Measurements from ENCODE around the gene MLLT1.

The MLLT1 gene

DNA sequence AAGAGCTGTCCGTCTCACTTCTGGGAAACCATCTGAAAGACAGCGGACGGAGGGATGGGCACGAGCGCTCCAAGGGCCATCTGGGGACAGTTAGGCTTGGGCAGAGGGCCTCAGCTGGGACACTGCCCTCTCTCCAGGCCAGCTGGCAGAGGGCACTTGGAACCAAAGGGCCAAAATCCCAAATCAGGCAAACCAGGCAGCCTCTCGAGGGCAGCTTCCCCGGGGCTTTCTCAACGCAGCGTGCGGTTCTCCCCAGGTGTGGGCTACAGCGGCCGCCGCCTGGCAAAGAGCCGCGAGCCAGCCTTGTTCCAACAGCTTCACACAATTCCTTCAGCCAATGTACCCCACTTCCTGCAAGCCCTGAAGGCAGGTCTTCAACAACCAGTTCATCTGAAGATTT, 5.0 kb downstream of the MLLT1 start:
- DNase-seq = no peak

DNA sequence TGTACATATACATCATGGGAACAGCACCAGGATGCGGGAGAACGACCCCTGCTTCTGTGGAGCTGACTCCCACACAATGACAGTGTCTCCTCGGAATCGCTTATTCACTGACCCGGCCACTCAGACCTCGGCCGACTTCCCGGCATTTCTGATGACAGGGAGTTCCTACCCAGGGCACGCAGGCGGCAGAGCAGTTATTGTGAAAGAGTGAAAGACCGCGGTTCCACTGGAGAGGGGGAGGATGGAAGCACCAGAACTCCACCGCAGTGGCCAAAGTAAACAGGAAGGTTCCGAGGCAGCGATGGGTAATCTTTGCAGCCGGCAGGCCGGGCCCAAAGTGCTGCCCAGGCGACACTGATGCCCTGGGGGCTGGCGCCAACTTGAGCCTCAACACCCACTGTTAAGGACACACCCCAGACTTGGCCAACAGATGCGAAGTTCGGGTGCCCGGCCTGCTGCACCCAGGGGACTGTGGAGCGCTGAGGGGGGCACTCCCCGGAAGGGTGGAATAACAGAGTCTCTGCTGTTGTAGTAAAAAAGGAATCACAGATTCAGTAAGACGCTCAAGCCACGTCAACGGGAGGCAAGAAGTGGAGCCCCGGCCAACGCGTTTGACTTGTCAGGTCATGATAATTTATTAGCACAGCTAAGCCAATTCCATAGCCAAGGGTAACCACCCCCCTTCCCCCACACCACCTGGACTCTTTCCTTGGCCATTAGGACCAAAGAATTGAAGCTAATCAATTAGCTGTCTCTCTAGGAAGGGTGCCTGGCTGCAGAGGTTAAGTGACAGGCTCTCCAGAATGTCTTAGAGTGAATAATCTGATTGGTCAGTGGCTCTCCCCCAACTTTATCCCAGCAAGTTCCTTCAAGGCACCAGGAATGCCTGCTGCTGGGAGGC, 5.8 kb downstream of the MLLT1 start:
- DNase-seq = peak; percentile 82

DNA sequence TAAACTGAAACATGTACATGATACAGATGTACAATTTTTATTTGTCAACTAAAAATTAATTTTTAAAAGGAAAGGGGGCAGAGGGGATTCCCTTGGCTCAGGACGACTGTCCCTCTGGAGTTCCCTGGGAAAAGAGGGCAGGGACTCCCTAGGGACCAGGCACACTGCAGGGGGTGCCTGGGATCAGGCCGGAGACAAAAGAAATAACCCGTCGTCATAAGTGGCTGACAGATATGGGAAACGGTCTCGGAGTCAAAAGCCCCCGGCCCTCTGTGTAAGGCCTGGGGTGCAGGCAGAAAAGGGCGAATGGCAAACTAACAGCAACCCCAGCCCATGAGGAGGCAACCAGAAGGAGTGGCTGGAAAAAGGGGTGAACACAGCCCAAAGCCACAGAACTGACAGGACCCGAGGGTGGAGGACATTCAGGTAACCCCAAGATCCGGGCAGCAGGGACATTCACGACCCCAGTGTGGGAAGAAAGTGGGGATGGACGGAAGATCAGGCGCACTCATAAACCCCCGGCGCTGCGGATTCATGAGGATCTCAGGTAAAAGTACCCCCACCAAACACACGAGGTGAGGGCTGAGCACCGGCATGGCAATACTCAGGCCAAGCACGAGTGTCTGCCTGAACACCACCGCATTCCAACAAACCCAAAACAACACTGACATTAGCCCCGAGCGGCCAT, 6.7 kb downstream of the MLLT1 start:
- DNase-seq = no peak

DNA sequence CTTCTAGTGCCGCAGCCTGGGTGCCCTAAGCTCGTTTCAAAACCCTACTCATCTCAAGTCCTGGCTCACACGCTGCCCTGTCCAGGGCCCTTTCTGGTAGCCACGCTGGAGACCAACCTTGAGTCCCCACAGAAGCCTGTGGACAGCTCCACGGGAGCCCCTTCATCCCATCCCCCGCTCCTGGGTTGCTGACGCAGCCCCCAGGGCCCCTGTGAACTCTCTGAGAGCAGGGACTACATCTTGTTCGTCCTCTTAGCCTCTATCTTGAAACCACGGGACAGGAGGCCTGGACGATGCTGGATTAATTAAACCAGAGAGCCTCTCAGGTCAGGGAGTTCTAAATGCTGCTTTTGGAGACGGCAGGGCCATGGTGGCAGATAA, 7.4 kb downstream of the MLLT1 start:
- DNase-seq = no peak

DNA sequence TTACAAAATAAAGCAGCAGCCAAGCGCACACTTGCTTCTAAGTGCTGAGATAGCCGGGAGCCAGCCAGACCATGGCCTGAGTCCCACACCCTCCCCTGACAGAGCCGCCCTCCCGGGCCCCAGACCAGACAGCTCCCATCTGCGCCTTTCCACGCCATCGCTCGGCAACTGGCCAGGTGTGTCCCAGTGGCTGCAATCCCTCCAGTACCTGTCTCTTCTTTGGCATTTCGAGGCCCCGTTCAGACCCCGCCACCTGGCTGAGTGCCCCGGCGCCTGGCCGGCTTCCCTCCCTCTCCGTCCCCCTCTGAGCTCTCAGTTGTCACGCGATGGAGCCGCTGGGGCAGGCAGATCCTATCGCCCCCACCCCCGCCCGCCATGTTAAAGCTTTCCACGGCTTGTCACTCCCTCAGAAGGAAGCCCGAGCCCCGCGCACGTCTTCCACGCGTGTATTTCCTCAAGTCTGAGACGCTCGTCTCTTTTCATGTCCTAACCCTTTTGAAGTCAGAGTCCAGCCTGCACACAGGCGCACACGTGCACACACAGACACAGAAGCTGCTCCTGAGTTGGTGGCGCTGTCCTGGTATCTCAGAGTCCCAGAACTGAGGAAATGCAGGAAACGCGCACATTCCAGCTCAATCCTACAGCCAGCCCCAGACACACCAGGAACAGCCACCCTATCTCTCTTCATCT, 7.9 kb downstream of the MLLT1 start:
- no peak for DNase-seq

DNA sequence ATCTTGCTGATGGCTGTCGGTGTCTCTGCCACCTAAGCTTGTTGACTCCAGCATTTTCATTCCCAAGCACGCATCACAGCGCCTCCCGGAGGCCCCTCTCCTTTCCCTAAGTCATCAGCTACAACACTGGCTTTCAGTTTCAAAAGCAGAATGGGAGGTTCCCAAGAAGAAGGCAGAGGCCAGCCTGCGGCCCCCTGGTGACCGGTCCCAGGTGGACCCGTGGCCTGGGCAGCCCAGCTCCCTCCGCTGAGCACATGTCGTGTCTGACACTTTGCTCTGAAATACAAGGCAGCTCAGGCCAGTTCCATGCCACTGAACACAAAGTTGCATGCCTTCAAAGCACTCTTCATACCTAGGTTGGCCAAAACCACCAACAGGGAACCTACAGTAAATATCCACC, 8.5 kb downstream of the MLLT1 start:
- peak; percentile 13 for DNase-seq

DNA sequence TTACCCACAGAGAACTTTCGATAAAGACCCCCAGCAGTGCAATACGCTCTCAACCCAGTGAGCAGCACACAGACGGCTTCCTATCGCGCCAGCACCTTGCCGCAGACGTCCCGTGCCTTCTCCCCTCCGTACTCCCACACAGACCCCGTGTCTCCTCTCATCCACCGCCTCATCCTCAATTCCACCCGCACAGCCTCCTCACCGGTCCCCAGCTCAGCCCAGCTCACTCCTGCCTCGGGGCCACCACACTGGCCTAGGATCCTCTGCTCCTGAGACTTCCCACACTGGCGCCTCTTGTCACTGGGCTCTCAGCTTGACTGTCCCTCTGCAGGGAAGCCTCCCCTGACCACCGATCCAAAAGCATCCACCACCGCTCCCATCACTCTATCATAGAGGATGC, 9.0 kb downstream of the MLLT1 start:
- no peak for DNase-seq

DNA sequence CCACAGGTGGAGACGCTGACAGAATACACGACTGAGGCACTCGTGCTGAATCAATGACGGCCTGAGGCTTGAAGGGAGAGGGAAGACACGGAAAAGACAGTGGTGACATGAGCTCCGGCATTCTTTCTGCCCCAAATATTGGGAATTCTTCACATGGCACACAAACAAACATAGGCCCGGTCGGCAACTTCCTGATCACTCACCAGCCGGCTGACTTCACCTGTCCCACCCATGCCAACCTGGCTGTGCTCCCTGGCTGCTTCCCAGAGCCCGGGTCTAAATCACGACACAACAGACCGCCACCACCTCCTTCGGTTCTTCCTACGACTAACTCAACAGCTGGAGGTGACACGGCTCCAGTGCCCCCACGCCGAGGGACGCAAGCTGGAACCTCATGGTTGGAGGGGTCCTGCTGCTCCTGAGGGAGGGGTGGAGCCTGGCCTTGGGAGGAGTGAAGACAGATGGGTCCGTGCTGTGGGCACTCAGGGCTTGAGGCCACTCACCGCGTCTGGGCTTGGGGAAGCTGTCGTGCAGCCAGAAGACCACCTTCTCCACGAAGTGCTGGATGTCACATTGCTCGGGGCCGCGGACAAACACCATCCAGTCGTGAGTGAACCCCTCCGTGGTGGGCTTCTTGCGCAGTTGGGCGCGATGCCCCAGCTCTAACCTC, 9.6 kb downstream of the MLLT1 start:
- no peak for DNase-seq

DNA sequence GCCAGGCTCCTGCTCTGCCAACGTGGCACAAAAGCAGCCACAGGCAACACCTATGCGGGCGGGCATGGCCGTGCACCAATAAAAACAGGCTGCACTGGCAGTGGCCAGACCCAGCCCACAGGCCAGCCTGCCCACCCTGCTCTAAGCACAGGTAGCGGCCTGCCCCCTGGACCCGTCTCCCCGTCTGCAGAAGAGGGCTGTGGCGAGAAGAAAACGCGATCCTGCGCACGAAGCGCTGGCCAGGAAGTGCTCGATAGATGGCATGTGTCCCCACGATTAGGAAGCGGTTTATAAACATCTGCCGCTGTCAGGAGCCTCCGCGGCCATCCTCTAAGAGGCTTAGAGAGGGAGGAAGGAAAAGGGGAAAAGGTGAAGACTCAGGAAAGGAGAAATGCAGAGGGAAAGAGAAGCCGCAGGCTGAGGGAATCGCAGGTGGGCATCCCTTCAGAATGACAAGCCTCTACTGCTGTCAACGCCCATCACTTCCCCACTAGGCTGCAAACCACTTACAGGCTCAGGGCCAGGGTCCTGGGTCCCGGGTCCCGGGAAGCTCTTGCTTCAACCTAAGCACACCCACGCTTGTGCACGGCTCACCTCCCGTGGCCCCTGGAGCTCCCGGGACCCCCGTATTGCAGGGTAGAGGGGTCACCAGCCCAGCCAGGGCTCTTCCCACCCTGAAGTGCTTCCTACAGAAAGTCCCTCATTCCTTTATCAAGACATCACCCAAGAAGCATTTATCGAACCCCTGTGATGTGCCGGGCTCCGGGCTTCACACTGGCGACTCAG, 10.5 kb downstream of the MLLT1 start:
- no peak for DNase-seq

DNA sequence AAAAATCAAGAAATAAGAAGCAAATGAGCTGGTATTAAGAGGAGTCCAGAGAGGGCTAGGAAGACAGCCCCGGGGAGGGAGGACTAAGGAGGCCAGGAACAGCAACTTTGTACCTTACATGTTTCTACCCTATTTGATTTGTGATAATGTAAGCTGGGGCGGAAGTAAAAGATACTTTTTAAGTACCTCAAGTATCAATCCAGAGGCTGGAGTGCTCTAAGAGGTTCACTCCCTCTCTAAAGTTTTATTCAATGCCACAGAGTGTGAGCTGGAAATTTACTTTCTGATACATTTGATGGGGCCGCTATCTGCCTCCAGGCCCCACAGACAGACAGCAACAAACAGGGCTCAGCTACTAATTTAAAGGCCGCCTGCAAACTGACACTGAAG, 11.4 kb downstream of the MLLT1 start:
- DNase-seq = no peak

DNA sequence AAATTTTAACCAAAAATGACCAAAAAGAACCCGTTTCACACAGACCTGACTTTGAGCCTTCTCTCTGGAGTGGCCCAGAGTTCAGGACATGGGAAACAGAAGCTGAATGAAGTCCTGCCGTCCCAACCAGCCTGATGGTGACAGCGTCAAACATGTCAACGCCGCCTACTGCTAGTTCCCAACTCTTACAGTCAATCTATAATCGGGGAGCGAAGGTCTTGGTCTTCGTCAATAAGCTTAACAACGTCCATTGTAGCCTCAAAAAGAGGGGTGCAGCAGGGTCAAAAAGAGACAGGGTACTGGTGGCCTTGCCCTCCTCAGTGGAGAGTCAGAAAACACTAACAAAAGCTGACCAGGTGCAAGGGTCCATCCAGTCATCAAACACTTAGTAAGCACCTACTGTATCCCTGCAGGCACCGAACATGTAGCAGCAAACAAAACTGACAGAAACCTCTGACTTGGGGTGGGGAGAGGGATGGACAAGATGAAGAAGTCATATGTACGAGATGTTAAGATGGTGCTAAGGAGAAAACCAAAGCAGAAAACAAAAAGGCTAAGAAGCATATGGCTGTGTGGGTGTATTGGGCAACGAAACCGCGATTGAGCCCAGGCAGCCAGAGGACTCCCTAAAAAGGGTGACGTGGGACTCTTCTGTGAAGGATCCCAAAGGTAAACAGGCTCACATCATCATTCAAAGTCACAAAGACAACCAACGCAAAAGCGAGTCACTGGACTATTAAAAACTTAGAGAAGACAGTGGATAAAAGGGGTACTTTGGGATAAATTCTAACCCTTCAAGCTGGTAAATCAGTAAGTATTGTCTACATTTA, 12.0 kb downstream of the MLLT1 start:
- DNase-seq = no peak

DNA sequence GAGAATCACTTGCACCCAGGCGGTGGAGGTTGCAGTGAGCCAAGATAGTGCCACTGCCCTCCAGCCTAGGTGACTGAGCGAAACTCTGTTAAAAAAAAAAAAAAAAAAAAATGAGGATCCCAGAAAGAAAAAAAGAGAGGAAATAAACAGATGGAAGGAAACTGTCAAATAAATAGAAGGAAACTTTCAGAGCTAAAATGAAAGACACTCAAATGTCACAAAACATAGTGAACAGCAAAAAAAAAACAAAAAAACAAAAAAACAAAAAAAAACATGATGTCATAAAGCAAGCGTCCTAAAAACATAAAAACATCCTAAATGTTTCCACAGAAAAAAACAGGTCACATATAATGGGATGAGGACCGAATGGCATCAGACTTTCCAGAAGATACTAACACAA, 15.0 kb downstream of the MLLT1 start:
- no peak for DNase-seq

DNA sequence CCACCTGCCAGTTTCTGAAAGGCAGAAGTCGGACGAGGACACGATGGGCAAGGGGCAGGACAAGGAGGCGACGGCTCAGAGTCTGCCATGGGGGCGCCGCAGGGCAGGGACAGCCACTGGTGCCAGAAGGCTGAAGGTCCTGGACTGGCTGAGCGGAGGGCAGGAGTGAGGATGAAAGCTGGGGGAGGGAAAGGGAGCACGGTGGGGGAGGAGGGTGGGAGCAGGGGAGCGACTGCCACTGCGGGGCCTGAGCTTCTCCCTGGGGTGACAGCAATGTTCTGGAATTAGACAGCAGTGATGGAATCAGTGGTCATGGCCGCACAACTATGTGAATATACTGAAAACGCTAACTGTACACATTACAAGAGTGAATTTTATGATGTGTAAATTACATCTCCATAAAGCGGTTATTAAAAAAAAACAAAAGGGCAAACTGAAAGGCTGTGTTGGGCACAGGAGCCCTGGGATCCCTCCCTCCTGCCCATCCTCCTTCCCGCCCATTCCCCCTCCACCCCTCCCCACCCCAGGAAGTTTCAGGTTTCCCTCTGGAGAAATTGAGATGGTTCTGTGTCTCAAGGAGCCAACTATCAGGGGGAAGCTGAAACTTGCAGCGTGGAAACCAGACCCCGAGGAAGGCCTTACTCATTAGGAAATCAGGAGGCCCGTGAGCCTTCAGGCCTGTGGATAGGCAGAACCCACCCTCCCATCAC, 15.9 kb downstream of the MLLT1 start:
- no peak for DNase-seq

DNA sequence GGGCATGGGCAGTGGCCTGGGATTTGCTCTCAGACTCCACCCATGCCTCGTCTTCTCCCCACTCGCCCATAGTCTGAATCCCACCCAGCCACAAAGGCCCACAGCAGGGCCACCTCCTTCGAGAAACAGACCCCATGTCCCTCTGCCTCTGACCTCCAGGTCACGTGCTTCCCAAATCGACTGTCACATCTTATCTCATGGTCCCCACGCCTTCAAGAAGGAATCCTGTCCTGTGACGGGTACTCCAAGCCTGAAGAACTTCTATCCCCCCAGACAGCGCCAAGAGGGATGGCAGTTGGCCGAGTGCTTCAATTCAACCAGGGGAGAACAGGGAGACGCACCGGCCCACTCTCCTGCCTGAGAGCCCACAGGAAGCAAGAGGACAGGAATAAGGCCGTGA, 16.5 kb downstream of the MLLT1 start:
- DNase-seq = no peak

DNA sequence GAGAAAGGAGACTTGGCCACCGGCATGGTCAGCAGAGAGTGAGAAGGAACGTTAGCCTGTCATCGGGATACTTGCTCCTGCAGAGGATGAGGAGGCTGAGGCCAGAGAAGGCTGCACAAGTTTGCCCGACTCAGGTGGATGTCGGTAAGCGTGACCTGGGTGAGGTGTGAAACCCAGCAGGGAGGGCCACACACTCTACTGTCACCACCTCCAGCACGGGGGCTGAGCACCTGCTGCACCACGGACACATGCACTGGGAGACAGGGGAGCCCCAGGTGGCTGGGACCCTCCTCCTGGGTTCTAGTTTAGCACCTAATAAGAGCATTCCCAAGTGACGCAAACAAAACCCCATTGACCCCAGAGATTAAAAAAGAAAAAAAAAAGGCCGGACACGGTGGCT, 17.3 kb downstream of the MLLT1 start:
- DNase-seq = no peak

DNA sequence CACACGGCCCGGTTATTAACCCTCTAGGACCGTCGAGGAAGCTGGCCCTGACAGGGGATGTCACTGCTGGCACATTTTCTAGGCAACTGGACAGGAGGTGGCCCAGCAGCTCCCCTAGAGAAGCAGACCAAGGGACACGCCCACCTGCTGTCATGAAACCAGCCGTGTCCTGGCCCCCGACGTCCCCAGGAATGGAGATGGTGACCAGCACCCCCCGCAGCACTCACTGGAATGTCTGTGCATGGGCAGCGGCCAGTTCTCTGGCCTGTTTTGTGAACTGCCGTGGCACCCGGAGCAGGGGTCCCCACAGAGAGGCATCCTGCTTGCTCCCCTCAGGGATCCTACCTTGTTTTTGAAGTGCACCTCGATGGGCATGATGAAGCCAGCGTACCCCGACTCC, 17.9 kb downstream of the MLLT1 start:
- no peak for DNase-seq

DNA sequence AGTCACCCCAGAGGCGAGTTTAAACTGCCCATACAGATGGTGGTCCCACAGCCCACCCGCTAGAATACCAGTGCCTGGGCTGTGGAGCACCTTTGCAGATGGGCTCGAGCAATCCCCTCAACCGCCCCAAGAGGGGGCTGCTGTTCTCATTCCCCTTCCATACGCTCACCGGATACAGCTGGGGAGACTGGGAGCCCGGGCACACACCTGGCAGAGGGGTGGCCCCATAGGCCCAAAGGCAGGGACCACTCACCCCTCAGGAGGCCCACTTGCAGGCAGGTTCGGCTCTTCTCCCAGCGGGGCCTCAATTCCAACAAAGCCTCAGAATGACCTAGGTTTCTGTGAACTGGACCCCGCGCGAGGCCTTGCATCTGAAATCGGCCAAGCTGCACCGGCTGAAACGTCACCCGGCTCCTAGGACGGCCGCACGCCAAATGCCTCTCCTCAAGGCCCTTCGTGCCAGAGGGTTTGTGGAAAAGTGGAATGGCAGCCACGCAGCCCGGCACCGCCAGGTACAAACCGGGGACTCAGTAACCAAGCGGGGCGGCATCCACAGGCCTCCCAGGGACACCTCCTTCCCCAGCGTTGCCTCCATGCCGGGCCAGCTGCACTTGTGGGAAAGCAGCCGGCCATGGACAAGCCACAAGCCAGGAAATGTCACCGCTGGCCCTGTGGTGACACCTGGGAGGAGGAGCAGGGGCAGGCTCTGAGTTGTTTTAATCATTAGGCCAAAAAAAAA, 18.7 kb downstream of the MLLT1 start:
- DNase-seq = peak; percentile 5

DNA sequence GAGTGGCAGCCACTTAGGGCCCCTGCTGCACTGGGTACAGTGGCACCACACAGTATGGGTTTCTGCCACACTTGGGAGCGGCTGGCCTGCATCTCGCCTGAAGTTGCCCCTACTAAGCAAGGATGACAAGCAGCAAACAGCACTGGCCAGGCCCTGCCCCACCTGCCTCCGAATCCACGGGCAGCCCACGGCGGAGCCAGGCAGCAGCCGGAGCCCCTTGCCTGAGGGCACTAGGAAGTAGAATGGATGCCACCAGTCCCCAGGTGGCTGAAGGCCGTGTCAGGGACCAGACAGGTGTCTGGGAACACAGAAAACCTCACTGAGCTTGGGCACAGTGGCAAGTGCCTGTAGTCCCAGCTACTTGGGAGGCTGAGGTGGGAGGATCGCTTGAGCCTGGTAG, 19.4 kb downstream of the MLLT1 start:
- DNase-seq = no peak

DNA sequence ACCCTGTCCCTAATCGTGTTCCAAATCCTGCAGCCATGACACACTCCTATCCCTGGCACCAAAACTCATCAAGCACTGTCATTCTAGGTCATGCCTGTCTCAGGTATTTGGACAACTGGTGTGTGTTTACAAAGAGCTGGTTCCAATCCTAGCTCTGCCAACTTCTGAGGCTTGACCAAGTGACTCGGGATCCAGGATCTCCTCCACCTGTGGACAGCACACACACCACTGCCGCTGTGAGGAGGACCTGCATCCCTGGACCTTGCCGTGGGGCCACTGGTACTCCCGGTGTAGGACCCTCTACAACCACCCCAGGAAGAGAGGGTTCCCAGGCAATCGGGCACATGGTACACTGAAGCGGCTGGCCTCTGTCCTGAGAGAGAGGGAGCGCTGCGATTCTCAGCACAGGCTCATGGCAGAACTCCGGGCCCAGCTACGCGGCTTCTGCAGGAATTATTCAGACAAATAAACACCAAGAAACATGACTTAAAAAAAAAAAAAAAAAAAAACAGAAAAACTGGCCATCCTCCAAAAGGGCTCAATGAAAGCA, 20.4 kb downstream of the MLLT1 start:
- no peak for DNase-seq

DNA sequence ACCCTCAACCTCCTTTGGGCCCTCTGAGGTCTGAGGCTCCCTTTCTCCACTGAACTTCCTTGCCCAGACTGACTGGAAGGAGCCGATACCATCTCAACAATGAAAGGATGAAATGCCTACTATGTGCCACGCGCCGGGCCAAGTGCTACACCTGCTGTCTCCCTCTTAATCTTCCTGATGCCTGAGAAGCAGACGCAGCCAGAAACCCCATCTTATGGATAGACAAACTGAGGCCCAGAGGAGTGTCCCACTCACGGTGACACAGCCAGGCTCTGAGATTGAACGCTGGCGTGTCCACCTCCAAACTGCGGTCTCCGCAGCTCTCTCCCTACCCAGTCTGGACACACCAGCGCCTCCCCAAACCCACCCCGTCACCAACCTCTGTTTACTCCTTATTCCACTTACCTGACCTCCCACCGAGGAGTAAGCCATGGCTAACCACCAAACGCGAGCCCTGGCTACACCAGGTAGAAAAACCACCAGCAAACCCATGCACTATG, 20.9 kb downstream of the MLLT1 start:
- no peak for DNase-seq
